NOMO-1 (cell line): ENCODE data around the gene USF1.
"Not testable (repeated sequence)": the region's sequence is repeated elsewhere in the genome, so short reads cannot be mapped to it uniquely, and the experiment has no call there.

ENCODE experiments used
- DNase-seq, 2 experiments: peaks; one replicate each; lab custom pipeline; 2025; ENCODE audit not compliant: unreplicated experiment in 2 of 2; lab: John Stamatoyannopoulos, UW

Gene USF1

GRCh38 chr1:161019751-161020495 lies 25.9 kb downstream of the USF1 start:
- DNase-seq: peak in 1 of 2 experiments; percentile 23

GRCh38 chr1:161019111-161019660 lies 26.6 kb downstream of the USF1 start:
- peak in 1 of 2 experiments; percentile 41 for DNase-seq

- no peak for DNase-seq
Observed at GRCh38 chr1:161018631-161018930, 27.2 kb downstream of the USF1 start.

GRCh38 chr1:161017756-161018630 lies 27.8 kb downstream of the USF1 start:
- DNase-seq: no peak

GRCh38 chr1:161017181-161017580 lies 28.6 kb downstream of the USF1 start:
- not testable (repeated sequence) for DNase-seq

GRCh38 chr1:161016683-161017082 lies 29.1 kb downstream of the USF1 start:
- not testable (repeated sequence) for DNase-seq

GRCh38 chr1:161013488-161014230 lies 32.1 kb downstream of the USF1 start:
- peak; percentile 84 to 94 for DNase-seq

GRCh38 chr1:161013131-161013487 lies 32.7 kb downstream of the USF1 start:
- no peak for DNase-seq

- DNase-seq: no peak
Observed at GRCh38 chr1:161012420-161012819, 33.4 kb downstream of the USF1 start.

GRCh38 chr1:161009602-161010211 lies 36.1 kb downstream of the USF1 start:
- DNase-seq: no peak

GRCh38 chr1:161008869-161009510 lies 36.8 kb downstream of the USF1 start:
- no peak for DNase-seq

- DNase-seq: no peak
Observed at GRCh38 chr1:161007369-161007768, 38.4 kb downstream of the USF1 start.

GRCh38 chr1:161006563-161006962 lies 39.2 kb downstream of the USF1 start:
- DNase-seq: no peak

- DNase-seq: peak in 1 of 2 experiments; percentile 33
Observed at GRCh38 chr1:161001525-161001924, 44.3 kb downstream of the USF1 start.

- DNase-seq: no peak
Observed at GRCh38 chr1:161000736-161001480, 44.9 kb downstream of the USF1 start.

GRCh38 chr1:160999376-160999775 lies 46.4 kb downstream of the USF1 start:
- no peak for DNase-seq

GRCh38 chr1:160997323-160998038 lies 48.3 kb downstream of the USF1 start:
- peak in 1 of 2 experiments; percentile 42 for DNase-seq

GRCh38 chr1:160996178-160996577 lies 49.6 kb downstream of the USF1 start:
- no peak for DNase-seq
